IMR-90 (cell line): ENCODE data around the gene LRRC75B. TPM values are rescaled to one million over a fixed set of nuclear protein-coding genes. Genes with fewer than 3 reads are reported as not detected.

Experiments
- ATAC-seq: fragments of 200-7000 bp; cut with Tn5 transposase; 2 replicates; pipeline ENCODE4 v1.9.1; 2020; ENCODE audit warnings: low read depth, mild to moderate bottlenecking, moderate library complexity
- BruUV-seq: library from RNA; stranded (reverse); fragments of 400-500 nt; replicated peaks from 2 replicates; lab custom pipeline; 2021; lab: Mats Ljungman, UMichigan
- CTCF ChIA-PET: fragments of 300-600 bp; formaldehyde crosslinking; extraction: SDS; loops from one replicate; lab custom pipeline; 2021; ENCODE audit warnings: antibody characterized with exemption; lab: Yijun Ruan, JAX
- POLR2A ChIA-PET: fragments of 300-600 bp; sonication (Branson Sonifier 250); formaldehyde crosslinking; loops from one replicate; lab custom pipeline; 2022; ENCODE audit warnings: antibody characterized with exemption; ENCODE audit not compliant: unreplicated experiment; lab: Charles Lee
- DNase-seq: peaks from one replicate; pipeline ENCODE4 v3.0.0; 2013
- H2AFZ ChIP-seq: replicated peaks from 2 replicates; pipeline ENCODE3; 2013; ENCODE audit warnings: low read length, mild to moderate bottlenecking; ENCODE audit not compliant: poor library complexity
- H2AK5ac ChIP-seq: 2 replicates; pipeline ENCODE4 v1.6.1; 2013; ENCODE audit warnings: low read depth, low read length, inconsistent platforms
- H2AK9ac ChIP-seq: replicated peaks from 2 replicates; pipeline ENCODE3; 2013; ENCODE audit warnings: mild to moderate bottlenecking, low read depth, low read length, moderate library complexity; ENCODE audit not compliant: poor library complexity
- H2BK120ac ChIP-seq: 2 replicates; pipeline ENCODE4 v1.6.1; 2013; ENCODE audit warnings: low read depth, low read length, inconsistent platforms
- H2BK15ac ChIP-seq: 3 replicates; pipeline ENCODE4 v1.6.1; 2013; ENCODE audit warnings: low read depth, low read length, inconsistent platforms
- H2BK20ac ChIP-seq: 2 replicates; pipeline ENCODE4 v1.6.1; 2013; ENCODE audit warnings: low read depth, mild to moderate bottlenecking, inconsistent platforms, low read length, moderate library complexity
- H2BK5ac ChIP-seq: 2 replicates; pipeline ENCODE4 v1.6.1; 2013; ENCODE audit warnings: mild to moderate bottlenecking, low read depth, low read length, inconsistent platforms; ENCODE audit not compliant: poor library complexity, severe bottlenecking
- H3K14ac ChIP-seq: replicated peaks from 2 replicates; pipeline ENCODE4 v1.6.1; 2013; ENCODE audit warnings: low read depth, low read length, inconsistent platforms
- H3K18ac ChIP-seq: 2 replicates; pipeline ENCODE4 v1.6.1; 2013; ENCODE audit warnings: low read depth, low read length, control low read depth
- H3K23ac ChIP-seq: 2 replicates; pipeline ENCODE4 v1.6.1; 2013; ENCODE audit warnings: low read depth, low read length, inconsistent platforms
- H3K27ac ChIP-seq: 2 replicates; pipeline ENCODE4 v1.5.1; 2013; ENCODE audit warnings: mild to moderate bottlenecking, control low read depth, low read length; ENCODE audit not compliant: insufficient read depth
- H3K27me3 ChIP-seq: 2 replicates; pipeline ENCODE4 v1.6.1; 2013; ENCODE audit warnings: low read length; ENCODE audit not compliant: control insufficient read depth, insufficient read depth
- H3K36me3 ChIP-seq: 2 replicates; pipeline ENCODE4 v1.6.1; 2013; ENCODE audit warnings: low read length, mixed read lengths; ENCODE audit not compliant: control insufficient read depth, insufficient read depth
- H3K4ac ChIP-seq: 2 replicates; pipeline ENCODE4 v1.6.1; 2013; ENCODE audit warnings: low read depth, low read length, inconsistent platforms
- H3K4me1 ChIP-seq: 2 replicates; pipeline ENCODE4 v1.6.1; 2013; ENCODE audit warnings: low read length, mixed read lengths; ENCODE audit not compliant: control insufficient read depth, insufficient read depth
- H3K4me2 ChIP-seq: 2 replicates; pipeline ENCODE4 v1.6.1; 2013; ENCODE audit warnings: low read depth, mild to moderate bottlenecking, control low read depth, low read length, moderate library complexity
- H3K4me3 ChIP-seq: 2 replicates; pipeline ENCODE4 v1.5.1; 2013; ENCODE audit warnings: low read depth, mild to moderate bottlenecking, control low read depth, low read length, moderate library complexity; ENCODE audit not compliant: insufficient read depth
- H3K56ac ChIP-seq: 2 replicates; pipeline ENCODE4 v1.6.1; 2013; ENCODE audit warnings: low read length, inconsistent platforms; ENCODE audit not compliant: insufficient read depth; ENCODE audit errors: extremely low read depth
- H3K79me1 ChIP-seq, 2 experiments: 2 replicates each; pipeline ENCODE4 v1.6.1; 2013; ENCODE audit warnings: low read length in 2 of 2, inconsistent platforms in 1 of 2, low read depth in 1 of 2
- H3K9ac ChIP-seq: 2 replicates; pipeline ENCODE4 v1.6.1; 2013; ENCODE audit warnings: low read depth, low read length, control low read depth
- H3K9me1 ChIP-seq: 2 replicates; pipeline ENCODE4 v1.6.1; 2013; ENCODE audit warnings: low read length, inconsistent platforms; ENCODE audit not compliant: insufficient read depth
- H3K9me3 ChIP-seq: 2 replicates; pipeline ENCODE4 v1.6.1; 2013; ENCODE audit warnings: low read length; ENCODE audit not compliant: control insufficient read depth, insufficient read depth
- H4K20me1 ChIP-seq: 2 replicates; pipeline ENCODE4 v1.6.1; 2013; ENCODE audit warnings: low read length, inconsistent platforms; ENCODE audit not compliant: insufficient read depth
- H4K5ac ChIP-seq: 2 replicates; pipeline ENCODE4 v1.6.1; 2013; ENCODE audit warnings: mild to moderate bottlenecking, low read depth, low read length, control low read depth
- H4K8ac ChIP-seq, 2 experiments: 2 replicates each; pipeline ENCODE4 v1.6.1; 2013; ENCODE audit warnings: low read depth in 2 of 2, low read length in 2 of 2, control low read depth in 1 of 2, inconsistent platforms in 1 of 2
- H4K91ac ChIP-seq: 2 replicates; pipeline ENCODE4 v1.6.1; 2013; ENCODE audit warnings: low read depth, low read length, inconsistent platforms; ENCODE audit not compliant: insufficient read depth
- BHLHE40 ChIP-seq: fragments of 150-350 bp; IDR thresholded peaks from 2 replicates; pipeline ENCODE4 v1.6.1; 2016; ENCODE audit warnings: mild to moderate bottlenecking, low read depth, low read length
- CEBPB ChIP-seq: IDR thresholded peaks from 2 replicates; pipeline ENCODE4 v1.6.1; 2012; ENCODE audit warnings: low read depth, low read length, improper control_type of control experiment
- FOS ChIP-seq: fragments of 150-350 bp; IDR thresholded peaks from 2 replicates; pipeline ENCODE4 v1.6.1; 2016; ENCODE audit warnings: low read depth, low read length
- MAFK ChIP-seq: IDR thresholded peaks from 2 replicates; pipeline ENCODE4 v1.6.1; 2012; ENCODE audit warnings: low read depth, low read length, improper control_type of control experiment
- MAZ ChIP-seq: IDR thresholded peaks from 2 replicates; pipeline ENCODE4 v1.6.1; 2012; ENCODE audit warnings: low read depth, mild to moderate bottlenecking, low read length, improper control_type of control experiment, moderate library complexity, borderline replicate concordance
- MXI1 ChIP-seq: IDR thresholded peaks from 2 replicates; pipeline ENCODE4 v1.6.1; 2012; ENCODE audit warnings: low read depth, mild to moderate bottlenecking, low read length, moderate library complexity, borderline replicate concordance
- POLR2A ChIP-seq: IDR thresholded peaks from 2 replicates; pipeline ENCODE4 v1.6.1; 2012; ENCODE audit warnings: mild to moderate bottlenecking, low read depth, low read length
- RAD21 ChIP-seq: IDR thresholded peaks from 2 replicates; pipeline ENCODE4 v1.6.1; 2012; ENCODE audit warnings: low read length, improper control_type of control experiment
- RCOR1 ChIP-seq: IDR thresholded peaks from 2 replicates; pipeline ENCODE4 v1.6.1; 2012; ENCODE audit warnings: mild to moderate bottlenecking, low read length, improper control_type of control experiment; ENCODE audit not compliant: insufficient replicate concordance
- RFX5 ChIP-seq: IDR thresholded peaks from 2 replicates; pipeline ENCODE4 v1.8.0; 2012; ENCODE audit warnings: low read depth, mild to moderate bottlenecking, low read length, moderate library complexity
- SMC3 ChIP-seq: fragments of 150-350 bp; IDR thresholded peaks from 2 replicates; pipeline ENCODE4 v1.6.1; 2016; ENCODE audit warnings: low read depth, mild to moderate bottlenecking, antibody characterized with exemption, low read length, moderate library complexity
- WGBS, 2 experiments: methylation state at CpG; one replicate each; pipeline versions ENCODE4 v1.1.5 to v1.1.7; 2013; ENCODE audit warnings: missing lambda C conversion rate in 2 of 2; ENCODE audit not compliant: insufficient read length in 1 of 2; ENCODE audit errors: extremely low coverage in 2 of 2; 5-methylcytosine and 5-hydroxymethylcytosine counted together
- dilution Hi-C: fragments of 300-500 bp; cut with HindIII; formaldehyde crosslinking; loops from one replicate; pipeline ENCODE4 v1.14.3; 2018; ENCODE audit warnings: low sequenced_read_pairs; ENCODE audit not compliant: unreplicated experiment
- in situ Hi-C: fragments of 300-500 bp; cut with MboI; formaldehyde crosslinking; loops from 3 replicates; pipeline ENCODE4 v1.14.3; 2019; ENCODE audit warnings: low sequenced_read_pairs, inconsistent platforms, mixed read lengths
- intact Hi-C: fragments of 100-400 bp; cut with micrococcal nuclease; formaldehyde crosslinking; loops from 2 replicates; pipeline ENCODE4 v1.10.0; 2022
- polyA plus RNA-seq, 3 experiments: library from polyadenylated mRNA; depleted of rRNA; stranded (reverse); fragments of >200 nt; gene quantifications; 2 replicates each; pipeline ENCODE4 v1.2.3, GENCODE V29; 2012; ENCODE audit warnings: low replicate concordance in 1 of 3
- total RNA-seq: library from RNA; depleted of rRNA; stranded (reverse); fragments of >200 nt; gene quantifications from 2 replicates; pipeline ENCODE4 v1.2.3, GENCODE V29; 2012
- TF ChIP-seq, protein P1 (sequence below): conservative IDR thresholded peaks from 2 replicates; pipeline ENCODE4 v1.5.1; 2012; ENCODE audit warnings: mild to moderate bottlenecking, low read depth, low read length, improper control_type of control experiment
- TF ChIP-seq, protein P2 (sequence below): fragments of 150-350 bp; IDR thresholded peaks from 2 replicates; pipeline ENCODE4 v1.6.1; 2017; ENCODE audit warnings: mild to moderate bottlenecking, antibody characterized with exemption, low read length, low read depth
- TF ChIP-seq, protein P3 (sequence below): fragments of 150-350 bp; IDR thresholded peaks from 2 replicates; pipeline ENCODE4 v1.6.1; 2016; ENCODE audit warnings: low read depth, mild to moderate bottlenecking, low read length, moderate library complexity, borderline replicate concordance

The LRRC75B gene
- total and polyA plus RNA-seq, 2 of the 4 experiments (the other 2 are of a cell fraction) = 1.6 to 10.7 TPM

DNA sequence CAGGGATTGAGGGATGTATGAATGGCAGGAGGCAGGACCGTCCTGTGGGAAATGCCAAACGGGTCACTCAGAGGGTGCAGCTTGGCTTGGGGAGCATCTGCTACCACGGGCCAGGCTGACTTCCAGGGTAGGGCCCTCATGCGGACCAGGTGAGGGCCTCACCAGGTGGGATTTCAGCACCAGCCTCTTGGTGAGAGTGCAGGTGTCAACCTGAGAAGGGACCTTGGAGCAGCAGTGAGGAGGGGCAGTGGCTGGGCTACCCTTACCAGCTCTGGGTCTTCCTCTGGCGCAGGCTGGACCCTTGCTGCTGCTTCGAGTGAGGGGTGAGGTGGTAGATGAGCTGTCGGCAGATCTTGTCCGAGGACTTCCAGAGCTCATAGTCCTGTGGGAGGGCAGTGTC is 4.9 kb downstream of the LRRC75B start:
- WGBS, 2 experiments = 72% methylated on average over 6 of the region's 8 CpGs; no CpG with 5 or more reads in 1 of the 2 experiments
- ChIA-PET POLR2A (no interaction called here), CTCF (interaction anchor here (0.6 kb wide), 1 partner anchor 840 kb away, joined by 3 read pairs; no protein-coding TSS in a partner anchor)
- Histone ChIP-seq H3K23ac (no peak overlapping the region), H3K4me3 (no peak overlapping the region), H3K4me1 (peaks cover 12% of the 10 kb centered on the region; the same call in 1 of the 2 replicates), H2AFZ (no peak overlapping the region), H3K14ac (no peak overlapping the region), H3K79me1 (peaks cover 0 to 8% of the 10 kb centered on the region in 2 experiments; a peak in 2 of 4 replicates), H4K8ac (no peak overlapping the region), H2BK120ac (no peak overlapping the region), H4K5ac (no peak overlapping the region), H3K27me3 (no peaks in the 10 kb centered on the region), H2BK5ac (no peak overlapping the region), H4K20me1 (no peaks in the 10 kb centered on the region), H3K27ac (no peak overlapping the region), H3K56ac (no peak overlapping the region), H3K9ac (no peak overlapping the region), H4K91ac (no peak overlapping the region), H3K4me2 (no peak overlapping the region), H3K18ac (no peak overlapping the region), H2BK15ac (no peak overlapping the region), H2AK9ac (peak overlapping the region; percentile 72), H2AK5ac (no peak overlapping the region), H3K9me3 (no peaks in the 10 kb centered on the region), H3K9me1 (peaks cover 17% of the 10 kb centered on the region), H3K36me3 (peaks cover 27% of the 10 kb centered on the region; the same call in 1 of the 2 replicates), H3K4ac (no peak overlapping the region), H2BK20ac (no peak overlapping the region)
- TF ChIP-seq RCOR1 (no peak), CEBPB (no peak), FOS (no peak), MXI1 (no peak), SMC3 (no peak), MAZ (no peak), POLR2A (no peak), RFX5 (no peak), MAFK (no peak), BHLHE40 (no peak), RAD21 (no peak)
- TF ChIP-seq, protein P1, sequence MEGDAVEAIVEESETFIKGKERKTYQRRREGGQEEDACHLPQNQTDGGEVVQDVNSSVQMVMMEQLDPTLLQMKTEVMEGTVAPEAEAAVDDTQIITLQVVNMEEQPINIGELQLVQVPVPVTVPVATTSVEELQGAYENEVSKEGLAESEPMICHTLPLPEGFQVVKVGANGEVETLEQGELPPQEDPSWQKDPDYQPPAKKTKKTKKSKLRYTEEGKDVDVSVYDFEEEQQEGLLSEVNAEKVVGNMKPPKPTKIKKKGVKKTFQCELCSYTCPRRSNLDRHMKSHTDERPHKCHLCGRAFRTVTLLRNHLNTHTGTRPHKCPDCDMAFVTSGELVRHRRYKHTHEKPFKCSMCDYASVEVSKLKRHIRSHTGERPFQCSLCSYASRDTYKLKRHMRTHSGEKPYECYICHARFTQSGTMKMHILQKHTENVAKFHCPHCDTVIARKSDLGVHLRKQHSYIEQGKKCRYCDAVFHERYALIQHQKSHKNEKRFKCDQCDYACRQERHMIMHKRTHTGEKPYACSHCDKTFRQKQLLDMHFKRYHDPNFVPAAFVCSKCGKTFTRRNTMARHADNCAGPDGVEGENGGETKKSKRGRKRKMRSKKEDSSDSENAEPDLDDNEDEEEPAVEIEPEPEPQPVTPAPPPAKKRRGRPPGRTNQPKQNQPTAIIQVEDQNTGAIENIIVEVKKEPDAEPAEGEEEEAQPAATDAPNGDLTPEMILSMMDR = no peak
- TF ChIP-seq, protein P2, sequence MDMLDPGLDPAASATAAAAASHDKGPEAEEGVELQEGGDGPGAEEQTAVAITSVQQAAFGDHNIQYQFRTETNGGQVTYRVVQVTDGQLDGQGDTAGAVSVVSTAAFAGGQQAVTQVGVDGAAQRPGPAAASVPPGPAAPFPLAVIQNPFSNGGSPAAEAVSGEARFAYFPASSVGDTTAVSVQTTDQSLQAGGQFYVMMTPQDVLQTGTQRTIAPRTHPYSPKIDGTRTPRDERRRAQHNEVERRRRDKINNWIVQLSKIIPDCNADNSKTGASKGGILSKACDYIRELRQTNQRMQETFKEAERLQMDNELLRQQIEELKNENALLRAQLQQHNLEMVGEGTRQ = no peak
- TF ChIP-seq, protein P3, sequence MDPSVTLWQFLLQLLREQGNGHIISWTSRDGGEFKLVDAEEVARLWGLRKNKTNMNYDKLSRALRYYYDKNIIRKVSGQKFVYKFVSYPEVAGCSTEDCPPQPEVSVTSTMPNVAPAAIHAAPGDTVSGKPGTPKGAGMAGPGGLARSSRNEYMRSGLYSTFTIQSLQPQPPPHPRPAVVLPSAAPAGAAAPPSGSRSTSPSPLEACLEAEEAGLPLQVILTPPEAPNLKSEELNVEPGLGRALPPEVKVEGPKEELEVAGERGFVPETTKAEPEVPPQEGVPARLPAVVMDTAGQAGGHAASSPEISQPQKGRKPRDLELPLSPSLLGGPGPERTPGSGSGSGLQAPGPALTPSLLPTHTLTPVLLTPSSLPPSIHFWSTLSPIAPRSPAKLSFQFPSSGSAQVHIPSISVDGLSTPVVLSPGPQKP = no peak
- dilution Hi-C loops (no loop called here), in situ Hi-C loops (no loop called here), intact Hi-C loops (no loop called here)
- BruUV-seq = no TSS peak
- ATAC-seq (no peak), DNase-seq (no peak)
